HEK293 (cell line): ENCODE results near the gene MARCKSL1.

ENCODE experiments used
- CTCF ChIA-PET: fragments of 350-600 bp; formaldehyde crosslinking; extraction: SDS; loops from one replicate; lab custom pipeline; 2021; ENCODE audit warnings: antibody characterized with exemption; lab: Yijun Ruan, JAX
- POLR2A ChIA-PET: fragments of 300-600 bp; formaldehyde crosslinking; extraction: SDS; loops from one replicate; lab custom pipeline; 2020; ENCODE audit warnings: antibody characterized with exemption, inconsistent platforms; lab: Yijun Ruan, JAX
- H3K27ac ChIP-seq: fragments of 200-500 bp; sonication (Bioruptor generic); 2 replicates; pipeline ENCODE4 v1.5.1; 2014; ENCODE audit warnings: low read depth, low read length, control low read depth, inconsistent platforms; ENCODE audit errors: extremely low read depth
- H3K36me3 ChIP-seq, 2 experiments: fragments of 200-500 bp in 1 of 2; sonication (Bioruptor generic) in 1 of 2; 1 replicate in 1 of 2; 2 replicates in 1 of 2; pipeline ENCODE4 v1.5.1; 2014 to 2017; ENCODE audit warnings: inconsistent platforms in 2 of 2, low read length in 2 of 2; ENCODE audit not compliant: control insufficient read depth in 2 of 2, insufficient read depth in 1 of 2
- H3K4me1 ChIP-seq: fragments of 200-500 bp; sonication (Bioruptor generic); 2 replicates; pipeline ENCODE4 v1.5.1; 2014; ENCODE audit warnings: mild to moderate bottlenecking, low read length, inconsistent platforms; ENCODE audit not compliant: control insufficient read depth, insufficient read depth
- H3K4me3 ChIP-seq: 2 replicates; pipeline ENCODE4 v1.5.1; 2011; ENCODE audit warnings: low read depth, mild to moderate bottlenecking, control low read depth, low read length, moderate library complexity
- H3K9me3 ChIP-seq: fragments of 200-500 bp; sonication (Bioruptor generic); 2 replicates; pipeline ENCODE4 v1.5.1; 2014; ENCODE audit warnings: low read depth, low read length, inconsistent platforms; ENCODE audit not compliant: control insufficient read depth, insufficient read depth
- GLIS1 ChIP-seq: fragments of 450-650 bp; formaldehyde crosslinking; IDR thresholded peaks from 2 replicates; pipeline ENCODE4 v1.5.1; 2016; ENCODE audit warnings: missing biosample characterization, missing genetic modification characterization
- GLIS2 ChIP-seq: fragments of 450-650 bp; formaldehyde crosslinking; IDR thresholded peaks from 2 replicates; pipeline ENCODE4 v1.5.1; 2016; ENCODE audit warnings: missing biosample characterization, missing genetic modification characterization
- IKZF3 ChIP-seq: fragments of 450-650 bp; IDR thresholded peaks from 2 replicates; pipeline ENCODE4 v1.5.0; 2018; ENCODE audit warnings: missing biosample characterization, mild to moderate bottlenecking, missing genetic modification characterization, moderate library complexity
- KLF10 ChIP-seq: fragments of 450-650 bp; IDR thresholded peaks from 2 replicates; pipeline ENCODE4 v1.5.1; 2018; ENCODE audit warnings: missing biosample characterization, mild to moderate bottlenecking, missing genetic modification characterization
- RBAK ChIP-seq: fragments of 450-650 bp; formaldehyde crosslinking; IDR thresholded peaks from 2 replicates; pipeline ENCODE4 v1.5.1; 2016; ENCODE audit warnings: missing biosample characterization, missing genetic modification characterization
- SCRT2 ChIP-seq: fragments of 450-650 bp; formaldehyde crosslinking; IDR thresholded peaks from 2 replicates; pipeline ENCODE4 v1.5.1; 2016; ENCODE audit warnings: missing biosample characterization, missing genetic modification characterization
- TRIM28 ChIP-seq: IDR thresholded peaks from 2 replicates; pipeline ENCODE4 v1.6.1; 2011; ENCODE audit warnings: low read length, control low read depth, borderline replicate concordance
- ZBTB6 ChIP-seq: fragments of 450-650 bp; formaldehyde crosslinking; IDR thresholded peaks from 2 replicates; pipeline ENCODE4 v1.5.1; 2017; ENCODE audit warnings: missing biosample characterization, missing genetic modification characterization
- ZFP3 ChIP-seq: fragments of 450-650 bp; formaldehyde crosslinking; IDR thresholded peaks from 2 replicates; pipeline ENCODE4 v1.5.1; 2016; ENCODE audit warnings: low read depth, missing biosample characterization, missing genetic modification characterization
- ZNF10 ChIP-seq: fragments of 450-650 bp; formaldehyde crosslinking; IDR thresholded peaks from 2 replicates; pipeline ENCODE4 v1.5.1; 2017; ENCODE audit warnings: missing biosample characterization, missing genetic modification characterization
- ZNF146 ChIP-seq: fragments of 450-650 bp; formaldehyde crosslinking; IDR thresholded peaks from 2 replicates; pipeline ENCODE4 v1.5.1; 2016; ENCODE audit warnings: missing biosample characterization, missing genetic modification characterization
- ZNF169 ChIP-seq: fragments of 450-650 bp; formaldehyde crosslinking; IDR thresholded peaks from 2 replicates; pipeline ENCODE4 v1.5.1; 2016; ENCODE audit warnings: missing biosample characterization, missing genetic modification characterization
- ZNF248 ChIP-seq: fragments of 450-650 bp; formaldehyde crosslinking; IDR thresholded peaks from 2 replicates; pipeline ENCODE4 v1.5.1; 2017; ENCODE audit warnings: missing biosample characterization, missing genetic modification characterization
- ZNF266 ChIP-seq: fragments of 450-650 bp; formaldehyde crosslinking; IDR thresholded peaks from 2 replicates; pipeline ENCODE4 v1.5.1; 2016; ENCODE audit warnings: missing biosample characterization, missing genetic modification characterization, low read depth
- ZNF37A ChIP-seq: fragments of 450-650 bp; IDR thresholded peaks from 2 replicates; pipeline ENCODE4 v1.5.1; 2018; ENCODE audit warnings: missing biosample characterization, missing genetic modification characterization
- ZNF394 ChIP-seq: fragments of 450-650 bp; formaldehyde crosslinking; IDR thresholded peaks from 2 replicates; pipeline ENCODE4 v1.5.1; 2016; ENCODE audit warnings: missing biosample characterization, missing genetic modification characterization, mild to moderate bottlenecking, moderate library complexity, borderline replicate concordance
- ZNF558 ChIP-seq: fragments of 450-650 bp; formaldehyde crosslinking; IDR thresholded peaks from 2 replicates; pipeline ENCODE4 v1.5.1; 2016; ENCODE audit warnings: missing biosample characterization, missing genetic modification characterization
- ZNF600 ChIP-seq: fragments of 450-650 bp; formaldehyde crosslinking; IDR thresholded peaks from 2 replicates; pipeline ENCODE4 v1.5.1; 2016; ENCODE audit warnings: missing biosample characterization, missing genetic modification characterization
- ZNF624 ChIP-seq: fragments of 450-650 bp; formaldehyde crosslinking; IDR thresholded peaks from 2 replicates; pipeline ENCODE4 v1.5.1; 2017; ENCODE audit warnings: missing biosample characterization, missing genetic modification characterization
- ZNF660 ChIP-seq: fragments of 450-650 bp; IDR thresholded peaks from 2 replicates; pipeline ENCODE4 v1.5.1; 2018; ENCODE audit warnings: missing biosample characterization, mild to moderate bottlenecking, missing genetic modification characterization
- ZNF785 ChIP-seq: fragments of 450-650 bp; formaldehyde crosslinking; IDR thresholded peaks from 2 replicates; pipeline ENCODE4 v1.5.1; 2016; ENCODE audit warnings: missing biosample characterization, missing genetic modification characterization
- ZNF791 ChIP-seq: fragments of 450-650 bp; formaldehyde crosslinking; IDR thresholded peaks from 2 replicates; pipeline ENCODE4 v1.5.1; 2016; ENCODE audit warnings: missing biosample characterization, missing genetic modification characterization
- TF ChIP-seq, protein P1 (sequence below): fragments of 450-650 bp; formaldehyde crosslinking; IDR thresholded peaks from 2 replicates; pipeline ENCODE4 v1.5.1; 2016; ENCODE audit warnings: missing biosample characterization, missing genetic modification characterization

Gene MARCKSL1

DNA sequence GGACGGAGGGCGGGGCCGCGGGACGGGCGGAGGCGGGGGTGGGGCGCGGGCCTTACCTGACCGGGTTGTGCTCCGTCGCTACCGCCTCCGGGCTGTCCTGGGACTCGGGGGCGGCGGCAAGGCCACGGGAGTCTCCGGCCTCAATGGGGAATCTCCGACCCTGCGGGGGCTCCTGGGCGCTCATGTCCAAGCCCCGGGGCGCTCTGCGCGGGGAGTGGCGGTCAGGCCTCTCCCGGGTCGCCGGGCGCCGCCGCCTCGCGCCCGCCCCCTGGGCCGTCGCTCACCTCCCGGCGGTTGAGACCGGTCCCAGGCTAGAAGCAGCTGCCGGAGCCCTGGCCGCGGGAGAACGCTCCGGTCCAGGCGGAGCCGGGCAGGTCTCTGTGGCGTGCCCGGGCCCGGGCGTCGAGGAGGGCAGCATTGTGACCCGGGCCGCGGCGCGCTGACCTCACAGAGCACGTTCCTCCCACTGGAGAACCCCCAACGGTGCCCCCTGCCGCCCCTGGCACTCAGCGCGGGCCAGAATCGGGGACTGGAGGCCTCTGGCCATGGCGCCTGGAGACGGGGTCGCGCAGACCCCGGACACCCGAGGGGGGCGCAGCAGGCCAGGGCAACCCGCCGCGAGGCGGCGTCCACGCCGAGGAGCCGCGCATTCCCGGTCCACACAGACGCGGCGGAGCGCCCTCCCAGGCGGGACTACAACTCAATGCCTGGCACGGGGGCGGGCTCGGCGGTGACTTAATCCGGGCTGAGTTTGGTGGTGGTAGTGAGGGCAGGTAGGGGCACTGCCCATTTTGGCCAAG lies 25.8 kb upstream of the MARCKSL1 start (continued):
- no peak for TF ChIP-seq ZBTB6
- no peak for TF ChIP-seq ZNF248 (tag by site-specific recombination)
- no peak for TF ChIP-seq GLIS1 (tag by site-specific recombination)
- no peak for TF ChIP-seq ZNF37A (tag by site-specific recombination)
- no peak for TF ChIP-seq ZNF266 (tag by site-specific recombination)
- no peak for TF ChIP-seq ZNF146 (tag by site-specific recombination)
- TF ChIP-seq RBAK = no peak
- TF ChIP-seq ZFP3 (tag by site-specific recombination) = no peak
- TF ChIP-seq ZNF785 (tag by site-specific recombination) = no peak

DNA sequence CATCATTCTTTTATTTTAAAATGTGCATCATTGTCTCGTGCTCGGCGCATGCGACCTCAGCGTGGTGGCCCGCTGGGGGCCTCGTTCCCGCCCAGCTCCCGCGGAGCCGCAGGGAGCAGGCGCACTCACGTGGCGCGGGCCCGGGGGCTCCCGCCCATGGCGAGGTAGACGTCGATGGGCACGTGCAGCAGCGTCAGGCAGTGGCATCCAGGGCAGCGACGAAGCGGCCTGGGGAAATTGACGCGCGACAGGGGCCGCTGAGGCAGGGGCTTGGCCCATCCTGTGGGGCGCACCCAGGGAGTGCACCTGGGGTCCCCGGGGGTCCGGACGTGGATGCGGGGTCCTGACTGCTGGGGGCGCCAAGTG lies 25.3 kb upstream of the MARCKSL1 start:
- Histone ChIP-seq H3K36me3 (peaks cover 0 to 86% of the 10 kb centered on the region in 2 experiments; a peak in 2 of 3 replicates), H3K4me3 (no peak overlapping the region), H3K4me1 (no peaks in the 10 kb centered on the region), H3K9me3 (no peaks in the 10 kb centered on the region), H3K27ac (no peak overlapping the region)
- ChIA-PET POLR2A (interaction anchor here (1.1 kb wide), 1 partner anchor 29 kb away, joined by 3 read pairs; no protein-coding TSS in a partner anchor), CTCF (no interaction called here)
- TF ChIP-seq ZNF624 (tag by site-specific recombination) (no peak), TRIM28 (no peak), ZNF169 (tag by site-specific recombination) (no peak), IKZF3 (tag by site-specific recombination) (no peak), GLIS2 (tag by site-specific recombination) (no peak), SCRT2 (tag by site-specific recombination) (no peak)
- TF ChIP-seq, protein P1, sequence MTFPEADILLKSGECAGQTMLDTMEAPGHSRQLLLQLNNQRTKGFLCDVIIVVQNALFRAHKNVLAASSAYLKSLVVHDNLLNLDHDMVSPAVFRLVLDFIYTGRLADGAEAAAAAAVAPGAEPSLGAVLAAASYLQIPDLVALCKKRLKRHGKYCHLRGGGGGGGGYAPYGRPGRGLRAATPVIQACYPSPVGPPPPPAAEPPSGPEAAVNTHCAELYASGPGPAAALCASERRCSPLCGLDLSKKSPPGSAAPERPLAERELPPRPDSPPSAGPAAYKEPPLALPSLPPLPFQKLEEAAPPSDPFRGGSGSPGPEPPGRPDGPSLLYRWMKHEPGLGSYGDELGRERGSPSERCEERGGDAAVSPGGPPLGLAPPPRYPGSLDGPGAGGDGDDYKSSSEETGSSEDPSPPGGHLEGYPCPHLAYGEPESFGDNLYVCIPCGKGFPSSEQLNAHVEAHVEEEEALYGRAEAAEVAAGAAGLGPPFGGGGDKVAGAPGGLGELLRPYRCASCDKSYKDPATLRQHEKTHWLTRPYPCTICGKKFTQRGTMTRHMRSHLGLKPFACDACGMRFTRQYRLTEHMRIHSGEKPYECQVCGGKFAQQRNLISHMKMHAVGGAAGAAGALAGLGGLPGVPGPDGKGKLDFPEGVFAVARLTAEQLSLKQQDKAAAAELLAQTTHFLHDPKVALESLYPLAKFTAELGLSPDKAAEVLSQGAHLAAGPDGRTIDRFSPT (tag by site-specific recombination) = no peak

GRCh38 chr1:32358435-32358834 lies 22.4 kb upstream of the MARCKSL1 start:
- Histone ChIP-seq H3K27ac (no peak overlapping the region), H3K9me3 (no peaks in the 10 kb centered on the region), H3K36me3 (peaks cover 0 to 81% of the 10 kb centered on the region in 2 experiments; a peak in 2 of 3 replicates), H3K4me3 (no peak overlapping the region), H3K4me1 (no peaks in the 10 kb centered on the region)
- ChIA-PET CTCF (no interaction called here), POLR2A (interaction anchor here (1.5 to 1.8 kb wide), 2 partner anchors 22 to 36 kb away, joined by 5 to 6 read pairs; partner anchors contain the start of genes BSDC1 and MARCKSL1)
- TF ChIP-seq KLF10 = no peak
- 0 out of 2 replicates have a peak, but pooled peaks have one; percentile 7 for TF ChIP-seq ZBTB6
- peak; percentile 30; the same call in 1 of the 2 replicates for TF ChIP-seq ZNF10
- TF ChIP-seq ZNF394 (tag by site-specific recombination) = 0 out of 2 replicates have a peak, but pooled peaks have one; percentile 11
- TF ChIP-seq ZNF791 (tag by site-specific recombination) = no peak
- no peak for TF ChIP-seq ZNF558 (tag by site-specific recombination)
- TF ChIP-seq ZNF660 (tag by site-specific recombination) = no peak
- peak; percentile 64 for TF ChIP-seq ZNF600 (tag by site-specific recombination)
